Transverse colon (tissue), 4 donors: Measurements from ENCODE around the gene FAM107B.

ENCODE experiments used
- CTCF ChIP-seq, 5 experiments: fragments of 200-600 bp in 3 of 5; fragments of 450-650 bp in 2 of 5; sonication (generic) in 3 of 5; IDR thresholded peaks; 1 replicate in 2 of 5; 2 replicates in 3 of 5; pipeline ENCODE4 v1.5.1; 2016 to 2017; ENCODE audit warnings: antibody characterized with exemption in 5 of 5, inconsistent platforms in 3 of 5, mild to moderate bottlenecking in 2 of 5, moderate library complexity in 1 of 5
- EP300 ChIP-seq: sonication (generic); formaldehyde crosslinking; IDR thresholded peaks from one replicate; pipeline ENCODE4 v1.6.1; 2017; ENCODE audit warnings: antibody characterized with exemption, low read depth
- POLR2A ChIP-seq: fragments of 450-650 bp; IDR thresholded peaks from one replicate; pipeline ENCODE4 v1.6.1; 2016; ENCODE audit warnings: antibody characterized with exemption, mild to moderate bottlenecking, moderate library complexity
- POLR2AphosphoS5 ChIP-seq, 3 donors: sonication (generic); formaldehyde crosslinking; IDR thresholded peaks; one replicate each; pipeline ENCODE4 v1.6.1; 2016; ENCODE audit warnings: antibody characterized with exemption in 3 of 3

DNA sequence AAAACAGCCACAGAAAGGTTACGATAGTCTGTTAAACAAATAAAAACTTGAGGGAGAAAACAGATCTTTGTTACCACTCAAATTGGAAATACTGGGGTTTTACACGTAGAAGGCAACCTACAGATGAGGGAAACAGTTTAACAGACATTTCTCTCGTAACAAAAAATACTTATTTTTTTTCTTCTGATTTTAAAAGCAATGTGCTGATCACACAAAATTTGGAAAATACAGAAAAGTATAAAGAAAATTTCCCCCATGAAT, 211.7 kb downstream of the FAM107B start:
- TF ChIP-seq CTCF (IDR thresholded peaks at IDR 0.05) (no peak), POLR2A (no peak), POLR2AphosphoS5 (IDR thresholded peaks at IDR 0.05) (no peak), EP300 (no peak)
